ENCODE results near the gene SUGP2. TPM values are rescaled to one million over a fixed set of nuclear protein-coding genes. Genes with fewer than 3 reads are reported as not detected.
"Not testable (repeated sequence)": the region's sequence is repeated elsewhere in the genome, so short reads cannot be mapped to it uniquely, and the experiment has no call there.

Gene SUGP2
- total RNA-seq, 1 donor from 2014 or later: 102 TPM

- DNase-seq: no peak
These were observed 43.1 kb downstream of the SUGP2 start for GRCh38 chr19:18990128-18990708.

GRCh38 chr19:18989316-18989715 is 44.0 kb downstream of the SUGP2 start:
- DNase-seq: no peak

- DNase-seq: no peak
These were observed 45.9 kb downstream of the SUGP2 start for GRCh38 chr19:18987456-18987855.

- DNase-seq: no peak
These were observed 48.1 kb downstream of the SUGP2 start for GRCh38 chr19:18985257-18985656.

GRCh38 chr19:18984251-18984650 is 49.1 kb downstream of the SUGP2 start:
- DNase-seq: no peak

GRCh38 chr19:18982669-18983068 is 50.6 kb downstream of the SUGP2 start:
- no peak for DNase-seq

- no peak for DNase-seq
These were observed 52.8 kb downstream of the SUGP2 start for GRCh38 chr19:18980432-18981020.

- DNase-seq: no peak
These were observed 54.7 kb downstream of the SUGP2 start for GRCh38 chr19:18978616-18979015.

- no peak for DNase-seq
These were observed 57.4 kb downstream of the SUGP2 start for GRCh38 chr19:18975869-18976268.

GRCh38 chr19:18975011-18975410 is 58.3 kb downstream of the SUGP2 start:
- no peak for DNase-seq

- no peak for DNase-seq
These were observed 60.5 kb downstream of the SUGP2 start for GRCh38 chr19:18972851-18973250.

- DNase-seq: no peak
These were observed 61.0 kb downstream of the SUGP2 start for GRCh38 chr19:18972301-18972811.

GRCh38 chr19:18969931-18970659 is 63.2 kb downstream of the SUGP2 start:
- no peak for DNase-seq

- no peak for DNase-seq
These were observed 65.8 kb downstream of the SUGP2 start for GRCh38 chr19:18967358-18968146.

- DNase-seq: no peak
These were observed 67.0 kb downstream of the SUGP2 start for GRCh38 chr19:18966307-18966706.

- no peak for DNase-seq
These were observed 69.2 kb downstream of the SUGP2 start for GRCh38 chr19:18964121-18964520.

- DNase-seq: no peak
These were observed 71.3 kb downstream of the SUGP2 start for GRCh38 chr19:18961767-18962620.

GRCh38 chr19:18960370-18960769 is 72.9 kb downstream of the SUGP2 start:
- DNase-seq: no peak

- DNase-seq: no peak
These were observed 78.3 kb downstream of the SUGP2 start for GRCh38 chr19:18955042-18955441.

- no peak for DNase-seq
These were observed 79.2 kb downstream of the SUGP2 start for GRCh38 chr19:18954094-18954493.

GRCh38 chr19:18952364-18953003 is 80.8 kb downstream of the SUGP2 start:
- not testable (repeated sequence) for DNase-seq

All from occipital lobe (tissue), 2 donors.